CD14-positive monocyte (primary cell): Measurements from ENCODE around the gene ZNF579. TPM values are rescaled to one million over a fixed set of nuclear protein-coding genes. Genes with fewer than 3 reads are reported as not detected.
"Not testable (repeated sequence)": the region's sequence is repeated elsewhere in the genome, so short reads cannot be mapped to it uniquely, and the experiment has no call there.

ENCODE experiments used
- DNase-seq, 3 donors: peaks; one replicate each; pipeline ENCODE4 v3.0.0-alpha.2; 2011 to 2022
- H2AFZ ChIP-seq: 2 replicates; pipeline ENCODE4 v1.6.0; 2012; ENCODE audit warnings: mild to moderate bottlenecking, low read depth, low read length, inconsistent platforms; ENCODE audit not compliant: insufficient read depth, poor library complexity, severe bottlenecking
- H3K27ac ChIP-seq, 2 donors: 1 replicate in 1 of 2; 2 replicates in 1 of 2; pipeline ENCODE4 v1.5.1; 2012 to 2013; ENCODE audit warnings: low read length in 2 of 2, control low read depth in 1 of 2, inconsistent platforms in 1 of 2, low read depth in 1 of 2, mild to moderate bottlenecking in 1 of 2
- H3K27me3 ChIP-seq, 2 donors: one replicate each; pipeline versions ENCODE4 v1.6.0 to v1.6.1; 2011 to 2013; ENCODE audit warnings: low read length in 2 of 2; ENCODE audit not compliant: control insufficient read depth in 2 of 2, insufficient read depth in 2 of 2
- H3K36me3 ChIP-seq, 2 donors: replicated peaks in 1 of 2; 1 replicate in 1 of 2; 2 replicates in 1 of 2; pipeline versions ENCODE4 v1.5.1 to v1.6.1; 2012 to 2013; ENCODE audit warnings: low read length in 2 of 2, control low read depth in 1 of 2, inconsistent platforms in 1 of 2, mild to moderate bottlenecking in 1 of 2; ENCODE audit not compliant: insufficient read depth in 2 of 2, control insufficient read depth in 1 of 2
- H3K4me1 ChIP-seq, 2 donors: 1 replicate in 1 of 2; 2 replicates in 1 of 2; pipeline versions ENCODE4 v1.5.1 to v1.6.1; 2012 to 2013; ENCODE audit warnings: low read length in 2 of 2, control low read depth in 1 of 2, inconsistent platforms in 1 of 2, mild to moderate bottlenecking in 1 of 2, moderate library complexity in 1 of 2; ENCODE audit not compliant: insufficient read depth in 2 of 2, control insufficient read depth in 1 of 2
- H3K4me2 ChIP-seq: replicated peaks from 2 replicates; pipeline ENCODE3; 2012; ENCODE audit warnings: low read length, moderate library complexity, mild to moderate bottlenecking; ENCODE audit not compliant: poor library complexity, severe bottlenecking; ENCODE audit errors: extremely low read depth
- H3K4me3 ChIP-seq, 3 experiments: fragments of 200-600 bp in 1 of 3; sonication (generic) in 1 of 3; replicated peaks in 1 of 3; 1 replicate in 2 of 3; 2 replicates in 1 of 3; pipeline ENCODE4 v1.5.1; 2011 to 2013; ENCODE audit warnings: low read length in 3 of 3, mild to moderate bottlenecking in 3 of 3, control low read depth in 2 of 3, low read depth in 2 of 3, inconsistent platforms in 1 of 3, moderate library complexity in 1 of 3
- H3K79me2 ChIP-seq: 2 replicates; pipeline ENCODE4 v1.6.0; 2012; ENCODE audit warnings: mild to moderate bottlenecking, control low read depth, inconsistent platforms, low read length, moderate library complexity; ENCODE audit not compliant: insufficient read depth
- H3K9ac ChIP-seq: 2 replicates; pipeline ENCODE4 v1.6.0; 2017; ENCODE audit warnings: low read length, mild to moderate bottlenecking; ENCODE audit not compliant: insufficient read depth, poor library complexity, severe bottlenecking
- H3K9me3 ChIP-seq, 2 donors: replicated peaks in 1 of 2; 1 replicate in 1 of 2; 2 replicates in 1 of 2; pipeline versions ENCODE4 v1.5.1 to v1.6.1; 2012 to 2013; ENCODE audit warnings: low read length in 2 of 2, control low read depth in 1 of 2; ENCODE audit not compliant: control insufficient read depth in 1 of 2, insufficient read depth in 1 of 2
- H4K20me1 ChIP-seq: 2 replicates; pipeline ENCODE4 v1.6.0; 2012; ENCODE audit warnings: mild to moderate bottlenecking, low read length, control low read depth, moderate library complexity; ENCODE audit not compliant: insufficient read depth
- H3K27ac Mint-ChIP-seq, 7 donors: one replicate each; pipeline ENCODE4 v1.8.0; 2020; ENCODE audit warnings: mild to moderate bottlenecking in 7 of 7, mixed read lengths in 7 of 7, moderate library complexity in 6 of 7, inconsistent platforms in 2 of 7
- H3K27me3 Mint-ChIP-seq, 3 donors: one replicate each; pipeline ENCODE4 v1.8.0; 2021 to 2022; ENCODE audit warnings: low read depth in 3 of 3, mild to moderate bottlenecking in 3 of 3, mixed read lengths in 3 of 3, moderate library complexity in 3 of 3, inconsistent platforms in 1 of 3
- H3K36me3 Mint-ChIP-seq, 2 donors: one replicate each; pipeline ENCODE4 v1.8.0; 2020; ENCODE audit warnings: mixed read lengths in 2 of 2, inconsistent platforms in 1 of 2, mild to moderate bottlenecking in 1 of 2
- H3K4me1 Mint-ChIP-seq: one replicate; pipeline ENCODE4 v1.8.0; 2020; ENCODE audit warnings: mild to moderate bottlenecking, mixed read lengths
- H3K4me3 Mint-ChIP-seq, 2 donors: one replicate each; pipeline ENCODE4 v1.8.0; 2020; ENCODE audit warnings: mild to moderate bottlenecking in 2 of 2, mixed read lengths in 2 of 2, moderate library complexity in 1 of 2
- H3K9me3 Mint-ChIP-seq, 7 donors: one replicate each; pipeline ENCODE4 v1.8.0; 2020 to 2022; ENCODE audit warnings: mixed read lengths in 7 of 7, mild to moderate bottlenecking in 6 of 7, moderate library complexity in 6 of 7, inconsistent platforms in 2 of 7
- WGBS: methylation state at CpG from one replicate; pipeline ENCODE4 v1.1.5; 2013; ENCODE audit warnings: missing lambda C conversion rate; ENCODE audit not compliant: insufficient coverage; 5-methylcytosine and 5-hydroxymethylcytosine counted together
- intact Hi-C, 2 donors: fragments of 100-400 bp; cut with micrococcal nuclease; formaldehyde crosslinking; loops; one replicate each; pipeline versions ENCODE4 v1.15.0 to v1.15.1; 2023
- polyA plus RNA-seq, 3 donors: library from polyadenylated mRNA; depleted of rRNA in 1 of 3; unstranded in 2 of 3; stranded (reverse) in 1 of 3; fragments of 300-500 nt in 2 of 3; fragments of >200 nt in 1 of 3; fragmentation: Illumina TruSeq in 2 of 3; gene quantifications; 1 replicate in 2 of 3; 2 replicates in 1 of 3; pipeline ENCODE4 v1.2.3, GENCODE V29; 2012 to 2021
- TF ChIP-seq, protein P1 (sequence below): fragments of 200-600 bp; IDR thresholded peaks from one replicate; pipeline ENCODE4 v1.8.0; 2022; ENCODE audit warnings: antibody characterized with exemption, mild to moderate bottlenecking

ZNF579 gene
- polyA plus RNA-seq, 3 donors = 0.05 to 1.8 TPM; not detected in 1

DNA sequence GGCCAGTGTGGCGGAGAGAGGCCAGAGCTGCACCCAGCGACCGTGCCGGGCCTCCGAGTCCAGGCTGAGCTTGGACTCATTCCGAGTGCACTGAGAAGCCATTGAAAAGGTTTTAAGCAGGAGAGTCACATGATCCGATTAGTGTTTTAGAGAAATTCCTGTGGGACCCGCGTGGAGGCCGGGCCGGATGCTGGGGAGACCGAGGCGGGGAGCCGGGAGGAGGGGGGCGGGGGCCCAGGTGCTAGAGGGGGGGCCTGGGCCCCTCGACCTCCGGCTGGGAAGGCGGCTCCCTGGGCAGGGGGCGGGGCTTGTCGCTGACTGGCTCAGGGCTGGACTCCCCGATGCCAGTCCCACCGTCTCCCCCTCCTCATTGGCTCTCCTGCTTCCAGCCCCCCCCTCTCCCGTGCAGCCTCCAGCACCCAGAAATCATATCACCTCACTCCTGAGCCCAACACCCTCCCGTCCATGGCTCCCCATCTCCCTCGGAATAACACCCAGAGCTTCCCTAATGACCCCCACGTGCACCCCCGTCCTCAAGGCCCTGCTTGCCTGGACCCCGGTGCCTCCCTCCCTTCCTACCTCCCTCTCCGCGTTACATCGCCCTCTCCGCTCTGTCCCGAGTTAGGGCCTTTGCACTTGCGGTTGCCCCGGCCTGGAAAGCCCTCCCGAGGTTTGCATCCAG is 5.2 kb upstream of the ZNF579 start:
- no peak for DNase-seq
- WGBS = 2% methylated on average over 24 of the region's 36 CpGs
- peaks cover 25 to 37% (median 34%) of the 10 kb centered on the region in 3 donors for H3K27me3 Mint-ChIP-seq
- peak overlapping the region; percentile 34 to 92 for H3K4me3 Mint-ChIP-seq
- H3K4me1 Mint-ChIP-seq = peaks cover 31% of the 10 kb centered on the region
- H3K9me3 Mint-ChIP-seq = peaks cover 0 to 9% (median 1%) of the 10 kb centered on the region in 7 donors
- Histone ChIP-seq H2AFZ (peak overlapping the region; percentile 35), H3K4me3 (no peak overlapping the region), H3K79me2 (no peaks in the 10 kb centered on the region), H4K20me1 (no peaks in the 10 kb centered on the region), H3K36me3 (no peaks in the 10 kb centered on the region), H3K27ac (no peak overlapping the region), H3K4me1 (peaks cover 18 to 31% of the 10 kb centered on the region in 2 donors), H3K9ac (no peak overlapping the region), H3K27me3 (peaks cover 9 to 29% of the 10 kb centered on the region in 2 donors), H3K9me3 (no peaks in the 10 kb centered on the region), H3K4me2 (no peak overlapping the region)
- peak overlapping the region in 1 of 7 donors; percentile 61 for H3K27ac Mint-ChIP-seq
- intact Hi-C loops = loop anchor here in 1 of 2 donors (5.0 kb wide), 1 partner anchor 37 kb away; the partner anchor contains the start of gene ZNF784
- TF ChIP-seq, protein P1, sequence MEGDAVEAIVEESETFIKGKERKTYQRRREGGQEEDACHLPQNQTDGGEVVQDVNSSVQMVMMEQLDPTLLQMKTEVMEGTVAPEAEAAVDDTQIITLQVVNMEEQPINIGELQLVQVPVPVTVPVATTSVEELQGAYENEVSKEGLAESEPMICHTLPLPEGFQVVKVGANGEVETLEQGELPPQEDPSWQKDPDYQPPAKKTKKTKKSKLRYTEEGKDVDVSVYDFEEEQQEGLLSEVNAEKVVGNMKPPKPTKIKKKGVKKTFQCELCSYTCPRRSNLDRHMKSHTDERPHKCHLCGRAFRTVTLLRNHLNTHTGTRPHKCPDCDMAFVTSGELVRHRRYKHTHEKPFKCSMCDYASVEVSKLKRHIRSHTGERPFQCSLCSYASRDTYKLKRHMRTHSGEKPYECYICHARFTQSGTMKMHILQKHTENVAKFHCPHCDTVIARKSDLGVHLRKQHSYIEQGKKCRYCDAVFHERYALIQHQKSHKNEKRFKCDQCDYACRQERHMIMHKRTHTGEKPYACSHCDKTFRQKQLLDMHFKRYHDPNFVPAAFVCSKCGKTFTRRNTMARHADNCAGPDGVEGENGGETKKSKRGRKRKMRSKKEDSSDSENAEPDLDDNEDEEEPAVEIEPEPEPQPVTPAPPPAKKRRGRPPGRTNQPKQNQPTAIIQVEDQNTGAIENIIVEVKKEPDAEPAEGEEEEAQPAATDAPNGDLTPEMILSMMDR = no peak
- H3K36me3 Mint-ChIP-seq = peaks cover 0 to 3% of the 10 kb centered on the region in 2 donors

DNA sequence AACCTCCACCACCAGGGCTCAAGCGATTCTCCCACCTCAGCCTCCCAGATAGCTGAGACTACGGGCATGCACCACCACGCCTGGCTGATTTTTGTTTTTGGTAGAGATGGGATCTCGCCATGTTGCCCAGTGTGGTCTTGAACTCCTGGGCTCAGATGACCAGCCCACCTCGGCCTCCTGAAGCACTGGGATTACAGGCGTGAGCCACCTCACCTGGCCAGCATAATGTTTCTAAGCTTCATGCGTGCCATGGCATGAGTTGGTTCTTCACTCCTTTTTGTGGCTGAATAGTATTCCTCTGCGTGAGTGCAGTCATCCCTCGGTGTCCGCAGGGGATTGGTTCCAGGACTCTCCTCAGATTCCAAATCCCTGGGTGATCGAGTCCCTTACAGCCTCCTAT is 4.2 kb upstream of the ZNF579 start:
- TF ChIP-seq, protein P1 = no peak
- Histone ChIP-seq H2AFZ (no peak overlapping the region), H3K4me1 (peaks cover 22 to 40% of the 10 kb centered on the region in 2 donors), H3K79me2 (no peaks in the 10 kb centered on the region), H4K20me1 (no peaks in the 10 kb centered on the region), H3K4me3 (no peak overlapping the region), H3K4me2 (no peak overlapping the region), H3K27ac (no peak overlapping the region), H3K9ac (no peak overlapping the region), H3K27me3 (peaks cover 9 to 29% of the 10 kb centered on the region in 2 donors), H3K9me3 (no peaks in the 10 kb centered on the region), H3K36me3 (no peaks in the 10 kb centered on the region)
- Mint-ChIP-seq H3K4me1 (peaks cover 35% of the 10 kb centered on the region), H3K27me3 (peaks cover 25 to 35% (median 34%) of the 10 kb centered on the region in 3 donors), H3K9me3 (peaks cover 0 to 9% (median 1%) of the 10 kb centered on the region in 7 donors), H3K36me3 (peaks cover 0 to 3% of the 10 kb centered on the region in 2 donors), H3K27ac (no peak overlapping the region), H3K4me3 (peak overlapping the region in 1 of 2 donors; percentile 86)
- no peak for DNase-seq
- intact Hi-C loops = loop anchor here in 1 of 2 donors (5.0 kb wide), 2 partner anchors 37 to 47 kb away; partner anchors contain the start of gene ZNF784
- 96% methylated on average over 8 of the region's 11 CpGs for WGBS

DNA sequence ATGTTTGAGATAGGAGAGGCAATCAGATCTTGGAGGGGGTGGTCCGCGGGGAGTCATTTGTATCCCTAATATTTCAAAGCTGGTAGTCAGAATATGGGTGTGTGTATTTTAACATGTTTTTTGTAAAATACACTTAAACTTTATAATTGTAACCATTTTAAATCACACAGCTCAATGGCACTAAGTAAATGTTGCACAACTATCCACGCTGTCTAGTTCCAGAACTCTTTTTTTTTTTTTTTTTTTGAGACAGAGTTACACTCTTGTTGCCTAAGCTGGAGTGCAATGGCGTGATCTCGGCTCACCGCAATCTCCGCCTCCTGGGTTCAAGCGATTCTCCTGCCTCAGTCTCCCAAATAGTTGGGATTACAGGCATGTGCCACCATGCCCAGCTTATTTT is 3.2 kb upstream of the ZNF579 start:
- H3K9me3 ChIP-seq, H3K4me2 ChIP-seq, DNase-seq, H3K9ac ChIP-seq, H3K27ac Mint-ChIP-seq, H3K36me3 ChIP-seq, H3K79me2 ChIP-seq, H3K4me3 ChIP-seq, H3K4me3 Mint-ChIP-seq, H4K20me1 ChIP-seq, H3K36me3 Mint-ChIP-seq, H3K9me3 Mint-ChIP-seq, H2AFZ ChIP-seq, H3K27ac ChIP-seq: not testable (repeated sequence)
- Histone ChIP-seq H3K4me1 (peaks cover 27 to 44% of the 10 kb centered on the region in 2 donors), H3K27me3 (peaks cover 9 to 29% of the 10 kb centered on the region in 2 donors)
- WGBS = no CpG with 5 or more reads among the region's 8 CpGs
- Mint-ChIP-seq H3K4me1 (peaks cover 39% of the 10 kb centered on the region), H3K27me3 (peaks cover 25 to 34% (median 34%) of the 10 kb centered on the region in 3 donors)
- intact Hi-C loops = loop anchor here in 1 of 2 donors (5.0 kb wide), 1 partner anchor 48 kb away; no protein-coding TSS in a partner anchor
